WERI-Rb-1 (cell line): ENCODE results near the gene HOXA2.

Experiments used
- DNase-seq: peaks from one replicate; pipeline ENCODE4 v3.0.0-alpha.2; 2020
- H3K27ac ChIP-seq: fragments of 250-450 bp; sonication (Bioruptor Pico); 2 replicates; pipeline ENCODE4 v1.5.1; 2020; ENCODE audit warnings: mild to moderate bottlenecking, moderate library complexity
- H3K27me3 ChIP-seq: fragments of 250-450 bp; sonication (Bioruptor Pico); 2 replicates; pipeline ENCODE4 v1.5.1; 2021; ENCODE audit warnings: mild to moderate bottlenecking, low read depth, moderate library complexity; ENCODE audit not compliant: insufficient read depth, severe bottlenecking
- H3K36me3 ChIP-seq: fragments of 250-450 bp; sonication (Bioruptor Pico); 2 replicates; pipeline ENCODE4 v1.5.1; 2020; ENCODE audit warnings: mild to moderate bottlenecking, moderate library complexity
- H3K4me3 ChIP-seq: 2 replicates; pipeline ENCODE4 v1.5.1; 2011; ENCODE audit warnings: low read depth, mild to moderate bottlenecking, control low read depth, low read length
- H3K9me3 ChIP-seq: fragments of 250-450 bp; sonication (Bioruptor Pico); 2 replicates; pipeline ENCODE4 v1.5.1; 2021; ENCODE audit warnings: mild to moderate bottlenecking, moderate library complexity; ENCODE audit not compliant: severe bottlenecking
- CTCF ChIP-seq: IDR thresholded peaks from 2 replicates; pipeline ENCODE4 v1.5.1; 2011; ENCODE audit warnings: low read depth, mild to moderate bottlenecking, control low read depth, inconsistent platforms, low read length

Gene HOXA2

GRCh38 chr7:27118580-27118979, 16.1 kb upstream of the HOXA2 start:
- H3K27me3 ChIP-seq, result peaks cover 65% of the 10 kb centered on the region
- no peak for TF ChIP-seq CTCF

GRCh38 chr7:27117887-27118491, 15.5 kb upstream of the HOXA2 start:
- H3K27me3 ChIP-seq, result peaks cover 65% of the 10 kb centered on the region

More at GRCh38 chr7:27118580-27118979, 16.1 kb upstream of the HOXA2 start:
- Histone ChIP-seq H3K27ac (no peak overlapping the region), H3K4me3 (no peak overlapping the region), H3K36me3 (no peaks in the 10 kb centered on the region), H3K9me3 (no peaks in the 10 kb centered on the region)
- DNase-seq, result no peak

DNA sequence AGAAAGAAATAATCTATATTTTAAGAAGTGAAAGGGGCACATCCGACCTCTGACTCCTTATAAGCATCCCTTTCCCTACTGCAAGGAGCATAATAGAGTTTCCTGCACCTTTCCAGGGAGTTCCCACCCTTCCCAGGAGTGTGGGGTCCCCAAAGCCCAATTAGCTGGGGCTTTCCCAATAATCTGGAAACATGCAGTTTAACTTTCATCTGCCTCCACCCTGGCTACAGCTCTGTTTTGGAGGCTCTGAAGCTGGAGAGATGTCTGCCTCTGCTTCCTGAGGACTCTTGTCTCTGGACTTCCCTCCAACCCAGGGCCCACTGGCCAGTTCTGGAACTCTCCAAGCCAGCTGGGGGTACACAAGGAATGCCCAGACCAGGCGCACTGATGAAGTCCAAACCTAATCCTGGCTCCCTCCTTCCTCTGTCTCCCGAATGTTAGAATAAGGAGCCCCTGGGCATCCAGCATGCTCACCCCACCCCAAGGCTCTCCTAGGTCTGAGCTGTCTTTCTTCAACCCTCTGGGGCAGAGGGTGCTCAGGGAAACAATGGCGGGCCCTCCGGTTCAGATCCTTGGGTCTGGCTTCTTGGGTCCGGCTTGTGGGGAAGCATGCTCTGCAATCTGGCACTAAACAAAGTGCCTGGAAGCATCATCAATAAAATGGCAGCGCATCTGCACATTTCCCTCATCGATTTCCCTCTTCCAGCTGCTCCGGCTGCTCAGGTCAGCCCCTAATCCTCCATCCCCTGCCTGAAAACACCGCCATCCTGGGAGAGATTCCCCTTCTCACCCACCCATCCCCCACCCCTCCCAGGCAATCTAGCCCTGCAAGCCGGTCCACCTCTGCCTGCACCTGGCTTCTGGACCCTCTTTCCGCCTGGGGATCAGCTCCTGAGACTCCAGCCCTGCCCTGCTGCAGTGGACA, 14.7 kb upstream of the HOXA2 start:
- Histone ChIP-seq H3K27ac (no peak overlapping the region), H3K4me3 (no peak overlapping the region), H3K27me3 (peaks cover 66% of the 10 kb centered on the region), H3K36me3 (no peaks in the 10 kb centered on the region), H3K9me3 (no peaks in the 10 kb centered on the region)
- no peak for DNase-seq
- TF ChIP-seq CTCF, result no peak

More at GRCh38 chr7:27117887-27118491, 15.5 kb upstream of the HOXA2 start:
- TF ChIP-seq CTCF, result no peak
- Histone ChIP-seq H3K4me3 (no peak overlapping the region), H3K9me3 (no peaks in the 10 kb centered on the region), H3K36me3 (no peaks in the 10 kb centered on the region), H3K27ac (no peak overlapping the region)
- no peak for DNase-seq

DNA sequence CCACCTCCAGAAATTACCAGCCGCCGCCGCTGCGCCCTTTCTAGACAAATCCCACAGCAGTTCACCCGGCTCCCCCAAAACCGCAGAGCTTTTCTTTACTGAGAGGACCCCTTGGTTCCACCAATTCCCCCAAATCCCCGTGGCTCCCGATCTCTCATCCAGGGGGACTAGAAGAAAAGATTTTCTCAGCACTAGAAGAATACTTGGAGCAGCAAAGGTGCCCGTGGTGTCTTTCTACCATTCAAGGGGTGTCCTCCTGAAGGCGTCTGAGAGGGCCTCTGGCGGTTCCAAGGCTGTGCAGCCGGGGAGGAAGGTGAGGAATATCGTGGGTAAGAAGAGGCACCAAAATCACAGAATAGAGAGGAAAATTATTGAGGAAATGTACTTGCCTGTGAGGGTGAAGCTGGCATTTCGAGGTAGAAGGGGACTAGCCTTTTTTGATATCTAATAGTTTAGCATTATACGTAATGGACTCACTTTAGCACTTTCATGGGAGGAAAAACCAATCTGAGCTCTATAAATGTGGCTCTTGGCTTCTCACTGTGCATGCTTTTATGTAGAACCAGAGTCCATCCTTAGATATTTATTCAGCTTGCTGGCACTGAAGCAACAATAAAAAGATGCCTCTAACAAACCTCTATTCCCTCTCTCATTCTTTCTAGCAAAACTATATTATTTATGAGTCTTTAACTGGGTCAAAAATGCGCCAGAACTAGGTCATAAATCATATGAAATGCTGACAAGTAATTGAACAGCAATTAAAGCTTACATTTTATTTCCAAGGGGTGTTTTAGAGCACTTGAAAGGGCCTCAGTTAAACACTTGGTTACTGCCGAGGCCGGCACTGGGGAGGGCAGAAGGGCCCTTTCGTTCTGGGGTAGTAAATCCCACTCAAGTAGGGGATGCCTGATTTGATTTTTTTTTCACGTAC, 13.8 kb upstream of the HOXA2 start:
- DNase-seq, result no peak
- Histone ChIP-seq H3K27ac (no peak overlapping the region), H3K27me3 (peaks cover 64% of the 10 kb centered on the region), H3K36me3 (no peaks in the 10 kb centered on the region), H3K9me3 (no peaks in the 10 kb centered on the region), H3K4me3 (no peak overlapping the region)
- no peak for TF ChIP-seq CTCF

GRCh38 chr7:27115221-27116026, 12.9 kb upstream of the HOXA2 start:
- DNase-seq, result no peak
- Histone ChIP-seq H3K36me3 (no peaks in the 10 kb centered on the region), H3K27ac (no peak overlapping the region), H3K27me3 (peaks cover 63% of the 10 kb centered on the region), H3K9me3 (no peaks in the 10 kb centered on the region), H3K4me3 (no peak overlapping the region)
- no peak for TF ChIP-seq CTCF
